HG02588 (cell line): ENCODE measurements around the gene GASK1A.
"Not testable (repeated sequence)": the region's sequence is repeated elsewhere in the genome, so short reads cannot be mapped to it uniquely, and the experiment has no call there.

Experiments
- ATAC-seq: cut with Tn5 transposase; IDR thresholded peaks from one replicate; pipeline ENCODE4 v1.9.1; 2021; ENCODE audit warnings: mild to moderate bottlenecking, moderate library complexity; ENCODE audit not compliant: unreplicated experiment

GASK1A gene

DNA sequence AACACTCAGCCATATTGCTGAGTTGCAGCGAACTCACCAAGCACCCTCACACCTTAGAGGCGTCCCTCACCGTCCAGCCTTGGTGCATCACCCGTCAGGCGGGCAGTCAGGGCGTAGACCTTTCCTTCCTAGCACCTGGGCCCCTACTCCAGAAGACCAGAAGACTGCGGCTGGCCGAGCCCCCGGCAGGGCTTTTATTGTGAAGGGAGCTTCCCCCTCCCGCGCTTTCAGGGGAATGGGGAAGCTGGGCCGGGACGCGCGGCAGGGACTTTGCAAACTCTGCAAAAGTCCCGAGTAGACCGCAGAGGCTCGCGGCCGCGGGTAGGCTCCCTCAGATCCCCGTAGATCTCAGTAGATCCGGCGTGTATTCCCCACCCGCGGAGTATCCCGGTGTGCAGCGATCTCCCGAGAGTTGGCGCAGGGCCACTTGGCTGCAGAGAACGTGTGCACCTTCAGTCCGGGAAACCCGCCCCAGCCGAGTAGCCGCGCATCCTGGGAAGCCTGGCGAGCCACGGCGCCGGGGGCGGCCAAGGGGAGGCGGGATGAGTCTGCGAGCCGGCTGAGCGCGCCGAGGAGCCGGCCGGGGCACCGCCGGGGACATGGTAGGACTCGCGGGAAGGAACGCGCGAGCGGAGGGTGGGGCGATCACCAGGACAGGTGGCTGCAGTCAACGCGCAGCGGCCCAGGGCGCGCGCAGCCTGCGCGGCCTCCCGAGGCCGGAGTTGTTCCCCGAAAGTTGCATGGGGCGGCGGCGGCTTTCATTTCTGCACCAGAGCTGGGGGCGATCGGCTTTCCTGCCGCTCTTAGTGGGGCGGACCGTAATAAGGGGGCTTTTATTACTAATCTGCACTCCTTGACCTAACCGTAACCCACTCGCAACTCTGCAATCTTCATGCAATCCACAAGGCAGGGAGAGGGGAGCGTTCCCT lies at the start of gene GASK1A:
Gene GASK1A (plus strand): TSS at position 268 of the 929 bp plus-strand sequence. CDS start 332 bp downstream, at position 600.
- no peak for ATAC-seq

- no peak for ATAC-seq
Observed at GRCh38 chr3:42934111-42934510, 45.0 kb upstream of the GASK1A start.

DNA sequence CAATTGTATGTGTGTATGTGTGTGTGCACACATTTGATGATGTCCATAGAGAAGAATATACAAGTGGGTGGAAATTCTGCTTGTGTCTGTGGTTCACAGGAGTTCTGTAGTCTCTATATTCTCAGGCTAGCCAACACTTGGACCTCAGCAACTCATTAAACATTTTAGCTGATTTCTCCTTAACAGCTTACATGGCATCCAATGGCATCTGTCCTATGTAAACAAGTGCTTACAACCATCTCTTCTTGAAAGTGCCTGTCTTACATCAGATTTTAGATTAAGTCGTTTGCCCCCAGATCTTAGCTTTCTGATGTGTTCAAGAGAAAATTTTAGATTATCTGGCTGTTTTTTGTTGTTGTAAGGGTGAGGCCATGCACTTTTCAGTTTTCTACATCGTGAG lies 44.2 kb upstream of the GASK1A start:
- no peak for ATAC-seq

GRCh38 chr3:42935472-42935871 lies 43.6 kb upstream of the GASK1A start:
- ATAC-seq, result no peak

- no peak for ATAC-seq
Observed at GRCh38 chr3:42936157-42936981, 42.7 kb upstream of the GASK1A start.

DNA sequence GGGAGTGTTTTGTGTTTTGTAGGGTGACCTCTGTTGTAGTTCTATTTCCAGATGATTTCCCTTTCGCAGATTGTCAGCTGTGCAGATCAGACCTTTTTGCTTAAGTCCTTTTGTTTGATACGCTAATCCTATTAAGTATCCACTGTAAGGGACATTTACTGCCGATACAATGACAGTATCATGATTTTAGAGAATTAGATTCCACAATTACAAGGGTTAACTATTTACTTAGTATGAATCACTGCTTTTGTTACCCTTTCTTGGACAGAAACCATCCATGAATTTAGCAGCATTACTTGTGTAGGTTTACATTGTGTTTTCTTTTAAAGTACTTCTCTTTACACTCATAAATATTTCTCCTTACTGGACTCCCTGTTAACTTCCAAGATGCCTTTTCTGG lies 41.8 kb upstream of the GASK1A start:
- no peak for ATAC-seq

- ATAC-seq, result no peak
Observed at GRCh38 chr3:42942693-42943092, 36.4 kb upstream of the GASK1A start.

- no peak for ATAC-seq
Observed at GRCh38 chr3:42946050-42946449, 33.1 kb upstream of the GASK1A start.

DNA sequence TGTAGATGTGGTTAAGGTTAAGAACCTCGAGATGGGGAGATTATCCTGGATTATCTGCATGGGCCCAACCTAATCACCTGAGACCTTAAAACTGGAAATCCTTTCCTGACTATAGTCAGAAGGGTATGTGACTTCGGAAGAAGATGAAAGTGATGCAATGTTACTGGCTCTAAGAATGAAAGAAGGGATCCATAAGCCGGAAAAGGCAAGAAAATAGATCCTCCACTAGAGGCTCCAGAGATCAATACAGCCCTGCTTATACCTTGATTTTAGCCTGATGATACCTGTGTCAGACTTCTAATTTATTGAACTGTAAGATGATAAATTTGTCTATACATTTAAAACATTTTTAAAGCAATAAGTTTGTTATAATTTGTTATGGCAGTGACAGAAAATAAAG lies 21.5 kb upstream of the GASK1A start:
- no peak for ATAC-seq

DNA sequence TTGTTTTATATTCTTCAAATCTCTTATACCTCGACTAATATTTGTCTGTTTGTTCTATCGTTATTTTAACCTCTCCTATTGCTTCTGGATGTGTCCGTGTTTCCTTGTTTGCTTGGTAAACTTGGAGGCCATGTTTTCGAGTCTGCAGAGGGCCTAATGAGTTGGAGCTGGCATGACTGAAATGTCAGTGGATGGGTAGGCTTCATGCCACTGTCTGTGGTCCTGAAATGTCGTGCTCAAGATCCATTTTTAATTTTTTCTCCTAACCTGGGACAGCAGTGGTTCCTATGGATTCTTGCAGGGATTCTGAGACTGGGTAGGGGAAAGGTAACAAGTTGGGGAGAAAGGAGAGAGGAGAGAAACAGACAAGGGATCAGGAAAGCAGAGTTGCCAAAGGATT lies 18.8 kb upstream of the GASK1A start:
- no peak for ATAC-seq

DNA sequence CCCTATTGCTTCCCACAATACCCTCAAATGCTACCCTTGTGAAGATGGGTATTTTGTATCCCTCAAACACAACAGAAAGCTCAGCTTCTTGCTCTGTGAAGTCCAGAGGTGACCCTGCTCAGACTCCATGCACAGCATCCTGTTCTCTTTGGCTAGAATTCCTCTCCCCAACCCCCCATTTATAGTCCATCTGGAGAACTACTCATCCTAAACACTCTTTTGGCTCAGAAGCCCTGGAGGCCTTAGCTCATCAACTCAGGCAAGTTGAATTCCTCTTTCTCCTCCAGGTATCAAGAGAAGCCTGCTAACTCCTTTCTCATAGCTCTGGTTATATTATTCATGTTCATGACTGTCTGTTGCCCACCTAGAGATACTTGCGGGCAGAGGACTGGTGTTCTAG lies 18.3 kb upstream of the GASK1A start:
- ATAC-seq, result no peak

DNA sequence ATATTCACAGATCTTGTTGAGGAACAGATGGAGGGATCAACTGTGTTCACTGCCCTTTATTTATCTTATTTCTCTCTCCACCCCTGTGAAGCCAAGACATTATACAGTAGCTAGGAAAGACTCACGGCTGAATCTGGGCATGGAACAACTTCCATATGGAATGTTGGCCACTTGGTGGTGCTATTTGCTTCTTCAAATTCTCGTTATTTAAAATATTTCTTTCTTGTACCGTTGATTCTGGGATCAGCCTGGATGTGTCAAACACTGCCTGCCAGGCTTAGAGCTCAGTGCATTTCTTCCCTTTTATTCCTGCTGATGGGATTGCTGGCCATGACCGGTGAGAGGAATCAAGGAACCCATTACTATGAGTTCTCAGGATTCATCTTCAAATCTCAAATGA lies 17.5 kb upstream of the GASK1A start:
- no peak for ATAC-seq

DNA sequence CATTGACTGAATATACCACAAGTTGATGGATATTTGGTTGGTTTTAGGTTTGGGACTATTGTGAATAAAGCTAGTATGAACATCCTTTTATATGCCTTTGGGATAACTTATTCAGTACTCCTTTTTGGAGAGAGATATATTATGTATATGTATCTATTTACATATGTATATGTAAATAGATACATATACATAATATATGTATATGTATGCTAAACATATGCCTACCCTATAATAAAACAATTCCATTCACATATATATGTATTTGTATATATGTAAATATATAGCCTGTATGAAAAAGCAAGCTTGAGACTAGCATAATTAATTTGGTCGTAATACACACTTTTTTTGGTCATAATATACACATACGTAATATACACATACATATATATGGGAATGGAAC lies 15.8 kb upstream of the GASK1A start:
- ATAC-seq, result no peak

DNA sequence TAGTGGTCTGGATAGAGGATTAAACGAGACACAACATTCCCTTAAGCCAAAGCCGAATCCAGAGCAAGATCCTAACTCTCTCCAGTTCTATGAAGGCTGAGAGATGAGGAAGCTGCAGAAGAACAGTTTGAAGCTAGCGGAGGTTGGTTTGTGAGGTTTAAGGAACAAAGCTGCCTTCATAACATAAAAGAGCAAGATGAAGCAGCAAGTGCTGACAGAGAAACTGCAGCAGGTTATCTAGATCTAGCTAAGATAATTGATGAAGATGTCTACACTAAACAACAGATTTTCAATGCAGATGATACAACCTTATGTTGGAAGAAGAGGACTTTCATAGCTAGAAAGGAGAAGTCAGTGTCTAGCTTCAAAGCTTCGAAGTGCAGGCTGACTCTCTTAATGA lies 14.8 kb upstream of the GASK1A start:
- no peak for ATAC-seq

- ATAC-seq, result no peak
Observed at GRCh38 chr3:42970557-42970956, 8.6 kb upstream of the GASK1A start.

GRCh38 chr3:42970976-42971772 lies 7.9 kb upstream of the GASK1A start:
- ATAC-seq, result no peak

- ATAC-seq, result not testable (repeated sequence)
Observed at GRCh38 chr3:42974906-42975305, 4.2 kb upstream of the GASK1A start.

DNA sequence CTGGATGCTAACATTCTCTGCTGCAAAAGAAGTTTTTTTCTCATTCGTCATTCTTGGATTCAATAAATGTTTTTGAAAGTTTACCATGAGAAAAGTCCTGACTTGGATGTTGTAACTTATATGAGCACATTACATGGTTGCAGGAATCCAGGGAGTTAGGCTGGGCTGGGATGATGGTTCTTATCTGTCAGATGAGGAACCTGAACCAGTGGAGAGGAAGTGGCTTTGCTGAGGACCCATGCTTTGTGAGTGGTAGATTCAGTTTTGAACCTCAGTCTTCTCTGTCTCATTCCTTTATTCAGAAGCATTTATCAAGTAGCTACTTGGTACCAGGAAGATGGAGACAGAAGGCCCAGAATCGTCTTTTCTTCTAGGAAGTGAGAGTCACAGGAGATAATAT lies 3.7 kb upstream of the GASK1A start:
- ATAC-seq, result no peak

GRCh38 chr3:42975955-42976354 lies 3.2 kb upstream of the GASK1A start:
- no peak for ATAC-seq

DNA sequence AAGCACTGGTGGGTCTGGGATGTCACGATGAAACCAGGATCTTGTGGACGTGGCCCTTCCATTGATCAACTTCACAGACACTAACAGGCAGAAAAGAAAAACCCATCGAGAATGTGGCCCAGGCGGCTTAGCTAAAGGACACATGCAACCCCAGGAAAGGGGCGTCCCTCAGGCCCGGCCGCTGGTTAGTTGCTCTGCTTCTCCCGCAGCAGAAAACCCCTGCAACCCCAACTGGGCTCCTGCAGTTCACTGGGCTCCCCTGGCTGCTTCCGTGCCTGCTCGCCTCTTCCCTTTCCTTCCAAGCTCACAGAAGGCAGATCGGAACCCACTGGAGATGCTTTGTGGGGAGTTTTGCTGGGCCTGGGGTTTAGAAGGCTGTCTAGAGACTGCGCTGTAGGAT lies 1.1 kb downstream of the GASK1A start:
- no peak for ATAC-seq

- ATAC-seq, result no peak
Observed at GRCh38 chr3:42980909-42981308, 1.8 kb downstream of the GASK1A start.
